Transverse colon (tissue), 4 donors: ENCODE measurements around the gene PHF14. TPM values are rescaled to one million over a fixed set of nuclear protein-coding genes. Genes with fewer than 3 reads are reported as not detected.
"Not testable (repeated sequence)": the region's sequence is repeated elsewhere in the genome, so short reads cannot be mapped to it uniquely, and the experiment has no call there.

ENCODE experiments used
- DNase-seq: peaks from one replicate; pipeline ENCODE4 v3.0.0-alpha.2; 2019
- H3K27ac ChIP-seq, 4 donors: fragments of 200-600 bp; sonication (generic); 2 replicates each; pipeline ENCODE4 v1.5.1; 2016 to 2018; ENCODE audit warnings: inconsistent platforms in 4 of 4
- H3K27me3 ChIP-seq: fragments of 200-600 bp; sonication (generic); 2 replicates; pipeline ENCODE4 v1.5.1; 2017; ENCODE audit warnings: inconsistent platforms
- H3K36me3 ChIP-seq, 4 donors: fragments of 200-600 bp; sonication (generic); 2 replicates each; pipeline ENCODE4 v1.5.1; 2017 to 2019; ENCODE audit warnings: inconsistent platforms in 4 of 4
- H3K4me1 ChIP-seq, 4 donors: fragments of 200-600 bp; sonication (generic); 2 replicates each; pipeline ENCODE4 v1.5.1; 2017 to 2020; ENCODE audit warnings: inconsistent platforms in 4 of 4
- H3K4me3 ChIP-seq, 4 donors: fragments of 200-600 bp; sonication (generic); 1 replicate in 1 of 4; 2 replicates in 3 of 4; pipeline versions ENCODE4 v1.5.1 to v1.6.1; 2017 to 2019; ENCODE audit warnings: inconsistent platforms in 4 of 4
- H3K9me3 ChIP-seq, 2 donors: fragments of 200-600 bp; sonication (generic); 2 replicates each; pipeline ENCODE4 v1.5.1; 2017 to 2019; ENCODE audit warnings: inconsistent platforms in 2 of 2
- CTCF ChIP-seq, 5 experiments: fragments of 200-600 bp in 3 of 5; fragments of 450-650 bp in 2 of 5; sonication (generic) in 3 of 5; IDR thresholded peaks; 1 replicate in 2 of 5; 2 replicates in 3 of 5; pipeline ENCODE4 v1.5.1; 2016 to 2017; ENCODE audit warnings: antibody characterized with exemption in 5 of 5, inconsistent platforms in 3 of 5, mild to moderate bottlenecking in 2 of 5, moderate library complexity in 1 of 5
- EP300 ChIP-seq: sonication (generic); formaldehyde crosslinking; IDR thresholded peaks from one replicate; pipeline ENCODE4 v1.6.1; 2017; ENCODE audit warnings: antibody characterized with exemption, low read depth
- POLR2A ChIP-seq: fragments of 450-650 bp; IDR thresholded peaks from one replicate; pipeline ENCODE4 v1.6.1; 2016; ENCODE audit warnings: antibody characterized with exemption, mild to moderate bottlenecking, moderate library complexity
- POLR2AphosphoS5 ChIP-seq, 3 donors: sonication (generic); formaldehyde crosslinking; IDR thresholded peaks; one replicate each; pipeline ENCODE4 v1.6.1; 2016; ENCODE audit warnings: antibody characterized with exemption in 3 of 3
- WGBS, 2 donors: methylation state at CpG; one replicate each; pipeline ENCODE4 v1.1.5; 2018; ENCODE audit warnings: low coverage in 1 of 2; 5-methylcytosine and 5-hydroxymethylcytosine counted together
- in situ Hi-C, 4 donors: fragments of 200-750 bp; cut with MboI; loops; one replicate each; pipeline versions ENCODE4 v1.15.0 to v1.15.1; 2017; ENCODE audit warnings: low sequenced_read_pairs in 3 of 4, low pct_ligation_motif_present in 1 of 4, low pct_unique_long_range_greater_than_20kb in 1 of 4
- intact Hi-C: fragments of 100-400 bp; cut with DNase I; formaldehyde crosslinking; loops from one replicate; pipeline ENCODE4 v1.15.1; 2023; ENCODE audit warnings: low total_unique reads
- total RNA-seq, 4 donors: library from RNA; depleted of rRNA; stranded (reverse); fragments of >200 nt; gene quantifications; one replicate each; pipeline ENCODE4 v1.1.0, GENCODE V29; 2016

The PHF14 gene
- total RNA-seq, 4 donors from 2014 or later, result 24.3 to 42.1 (median 28.8) TPM

DNA sequence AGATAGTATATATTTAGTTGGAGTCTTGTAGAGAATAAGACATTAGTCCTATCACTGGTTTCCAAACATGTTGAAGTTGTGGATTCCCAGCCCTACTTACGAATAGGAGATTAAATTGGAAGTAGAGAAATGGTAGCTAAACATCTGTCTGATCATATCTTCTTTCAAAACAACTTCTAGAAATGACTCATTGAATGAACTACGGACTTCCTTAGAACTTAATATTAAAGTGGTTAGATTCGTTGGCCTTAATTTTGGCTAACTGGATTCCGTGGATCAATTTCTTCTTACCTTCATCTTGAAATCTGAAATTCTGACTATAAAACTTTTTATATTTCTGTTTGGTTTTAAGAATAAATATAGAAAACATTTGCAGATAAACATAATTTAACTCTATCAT lies 3.4 kb downstream of the PHF14 start:
- in situ Hi-C loops, result no loop called here
- DNase-seq, result no peak
- no peak overlapping the region for H3K27ac ChIP-seq
- TF ChIP-seq CTCF (IDR thresholded peaks at IDR 0.05), result no peak
- TF ChIP-seq POLR2AphosphoS5 (IDR thresholded peaks at IDR 0.05), result no peak
- TF ChIP-seq EP300, result no peak
- TF ChIP-seq POLR2A, result no peak
- intact Hi-C loops, result loop anchor here (5.0 kb wide), 1 partner anchor 35 kb away; a partner anchor contains a TSS
- H3K4me1 ChIP-seq, result peaks cover 6 to 18% (median 7%) of the 10 kb centered on the region in 4 donors
- WGBS, 2 donors, result 76 to 79% methylated on average over 4 of the region's 4 CpGs
- H3K27me3 ChIP-seq, result no peaks in the 10 kb centered on the region
- H3K9me3 ChIP-seq, result no peaks in the 10 kb centered on the region
- no peak overlapping the region for H3K4me3 ChIP-seq
- H3K36me3 ChIP-seq, result no peaks in the 10 kb centered on the region

DNA sequence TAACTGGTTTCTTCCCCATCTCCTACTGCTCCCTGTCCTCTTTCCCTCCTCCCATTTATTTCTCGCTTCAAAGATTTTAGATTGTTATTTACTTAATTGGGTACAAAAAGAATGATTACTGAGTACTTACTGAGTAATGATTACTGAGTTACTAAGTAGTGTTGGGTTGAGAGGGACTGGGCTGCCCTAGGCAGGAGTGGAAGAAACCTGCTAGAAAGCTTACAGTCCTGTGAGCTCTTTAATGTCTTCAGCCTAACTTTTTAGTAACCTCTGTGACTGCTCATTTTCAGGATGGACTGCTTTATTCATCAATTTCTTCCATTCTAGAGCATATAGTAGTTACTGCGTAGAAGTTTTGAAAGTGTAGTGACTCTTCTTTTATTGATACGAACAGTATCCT lies 7.6 kb downstream of the PHF14 start:
- in situ Hi-C loops, result no loop called here

GRCh38 chr7:10990748-10991147 lies 17.1 kb downstream of the PHF14 start:
- H3K27ac ChIP-seq, result not testable (repeated sequence)

More for the DNA sequence above, 7.6 kb downstream of the PHF14 start:
- Histone ChIP-seq H3K4me1 (no peaks in the 10 kb centered on the region), H3K9me3 (no peaks in the 10 kb centered on the region), H3K27ac (no peak overlapping the region), H3K27me3 (no peaks in the 10 kb centered on the region), H3K36me3 (peaks cover 0 to 7% (median 3%) of the 10 kb centered on the region in 4 donors), H3K4me3 (no peak overlapping the region)
- no peak for DNase-seq
- TF ChIP-seq POLR2A, result no peak
- TF ChIP-seq POLR2AphosphoS5 (IDR thresholded peaks at IDR 0.05), result no peak
- TF ChIP-seq CTCF (IDR thresholded peaks at IDR 0.05), result no peak
- TF ChIP-seq EP300, result no peak
- intact Hi-C loops, result no loop called here
- WGBS, 2 donors, result 88 to 95% methylated on average over 3 of the region's 3 CpGs

DNA sequence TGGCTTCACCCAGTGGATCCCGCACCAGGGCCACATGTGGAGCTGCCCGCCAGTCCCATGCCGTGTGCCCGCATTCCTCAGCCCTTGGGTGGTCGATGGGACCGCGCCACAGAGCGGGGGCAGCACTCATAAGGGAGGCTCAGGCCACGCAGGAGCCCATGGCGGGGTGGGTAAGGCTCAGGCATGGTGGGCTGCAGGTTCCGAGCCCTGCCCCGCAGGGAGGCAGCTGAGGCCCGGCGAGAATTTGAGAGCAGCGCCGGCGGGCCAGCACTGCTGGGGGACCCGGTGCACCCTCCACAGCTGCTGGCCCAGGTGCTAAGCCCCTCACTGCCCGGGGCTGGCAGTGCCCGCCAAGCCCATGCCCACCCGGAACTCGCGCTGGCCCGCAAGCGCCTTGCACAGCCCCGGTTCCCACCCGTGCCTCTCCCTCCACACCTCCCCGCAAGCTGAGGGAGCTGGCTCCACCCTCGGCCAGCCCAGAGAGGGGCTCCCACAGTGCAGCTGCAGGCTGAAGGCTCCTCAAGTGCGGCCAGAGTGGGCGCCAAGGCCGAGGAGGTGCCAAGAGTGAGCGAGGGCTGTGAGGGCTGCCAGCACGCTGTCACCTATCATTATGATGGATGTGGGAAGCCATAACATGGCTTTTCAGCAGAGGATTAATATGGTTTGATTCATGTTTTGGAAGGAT lies 22.0 kb downstream of the PHF14 start:
- intact Hi-C loops, H3K4me3 ChIP-seq, in situ Hi-C loops, DNase-seq, H3K4me1 ChIP-seq, H3K27ac ChIP-seq, H3K9me3 ChIP-seq, H3K27me3 ChIP-seq: not testable (repeated sequence)
- H3K36me3 ChIP-seq, result peaks cover 0 to 22% (median 1%) of the 10 kb centered on the region in 4 donors
- 95 to 100% methylated on average over 1 to 17 of the region's 34 CpGs for whole genome bisulfite sequencing, 2 donors

More at GRCh38 chr7:10990748-10991147, 17.1 kb downstream of the PHF14 start:
- peaks cover 0 to 22% (median 1%) of the 10 kb centered on the region in 4 donors for H3K36me3 ChIP-seq
- H3K9me3 ChIP-seq, DNase-seq, H3K4me3 ChIP-seq, H3K4me1 ChIP-seq, H3K27me3 ChIP-seq, intact Hi-C loops, in situ Hi-C loops: not testable (repeated sequence)
- whole genome bisulfite sequencing, 2 donors, result 96% methylated on average over 6 of the region's 6 CpGs

DNA sequence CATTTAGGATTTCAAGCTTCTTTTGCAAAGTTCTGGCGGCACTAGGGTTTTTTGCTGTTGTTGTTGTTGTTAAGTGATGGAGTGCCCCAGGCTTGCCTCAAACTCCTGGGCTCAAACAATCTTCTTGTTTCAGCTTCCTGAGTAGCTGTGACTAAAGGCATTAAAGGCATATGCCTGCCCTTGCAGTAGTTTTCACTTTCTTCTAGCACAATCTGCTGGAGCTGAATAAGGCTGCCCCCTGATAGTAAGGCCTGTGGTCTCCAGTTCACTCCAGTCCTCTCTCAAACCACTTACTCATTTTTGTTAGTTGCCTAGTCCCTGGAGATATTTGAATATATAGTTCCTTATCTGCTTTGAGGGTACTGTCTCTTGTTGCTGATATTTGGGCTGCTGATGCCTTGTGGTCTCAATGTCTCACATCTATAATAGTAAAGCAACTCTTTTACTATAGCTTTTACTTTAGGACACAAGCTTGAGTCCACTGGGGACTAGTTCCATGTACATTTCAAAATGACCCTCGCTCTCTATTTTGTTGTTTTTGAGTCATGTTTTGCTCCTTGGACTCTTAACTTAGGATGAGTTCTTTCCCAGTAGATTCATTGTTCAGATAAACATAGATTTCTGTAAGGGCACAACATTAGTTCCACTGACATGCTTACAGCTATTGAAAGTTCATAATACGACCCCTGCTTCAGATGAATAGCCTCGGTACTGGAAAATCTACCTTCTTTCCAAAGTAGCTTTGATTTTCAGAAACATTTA lies 25.5 kb downstream of the PHF14 start:
- Histone ChIP-seq H3K9me3 (no peaks in the 10 kb centered on the region), H3K27ac (no peak overlapping the region), H3K4me3 (no peak overlapping the region), H3K36me3 (peaks cover 0 to 12% (median 1%) of the 10 kb centered on the region in 4 donors), H3K27me3 (no peaks in the 10 kb centered on the region), H3K4me1 (peaks cover 0 to 10% (median 5%) of the 10 kb centered on the region in 4 donors)
- intact Hi-C loops (no loop called here), in situ Hi-C loops (no loop called here)
- no peak for DNase-seq
- no peak for TF ChIP-seq POLR2AphosphoS5 (IDR thresholded peaks at IDR 0.05)
- no peak for TF ChIP-seq POLR2A
- TF ChIP-seq CTCF (IDR thresholded peaks at IDR 0.05), result no peak
- no peak for TF ChIP-seq EP300
- WGBS, 2 donors, result 87 to 89% methylated on average over 4 of the region's 4 CpGs
